ENCODE measurements around the gene HCN4. TPM values are rescaled to one million over a fixed set of nuclear protein-coding genes. Genes with fewer than 3 reads are reported as not detected.
"Not testable (repeated sequence)": the region's sequence is repeated elsewhere in the genome, so short reads cannot be mapped to it uniquely, and the experiment has no call there.

The HCN4 gene
- total RNA-seq: not detected

GRCh38 chr15:73368301-73369136 lies at the start of gene HCN4:
Gene HCN4 (minus strand): TSS chr15:73368958. CDS start chr15:73368270, 688 bp downstream.
- ChIA-PET CTCF (no interaction called here), POLR2A (no interaction called here)

- ChIA-PET CTCF (no interaction called here), POLR2A (no interaction called here)
Measured at GRCh38 chr15:73414876-73415275, 46.1 kb upstream of the HCN4 start.

GRCh38 chr15:73403171-73403570 lies 34.4 kb upstream of the HCN4 start:
- POLR2A ChIA-PET: no interaction called here
- CTCF ChIA-PET: no interaction called here

GRCh38 chr15:73400222-73400621 lies 31.5 kb upstream of the HCN4 start:
- CTCF ChIA-PET, POLR2A ChIA-PET: not testable (repeated sequence)

- POLR2A ChIA-PET: no interaction called here
Measured at GRCh38 chr15:73398861-73399260, 30.1 kb upstream of the HCN4 start.

GRCh38 chr15:73397461-73397860 lies 28.7 kb upstream of the HCN4 start:
- POLR2A ChIA-PET: no interaction called here
- CTCF ChIA-PET: no interaction called here

More at GRCh38 chr15:73398861-73399260, 30.1 kb upstream of the HCN4 start:
- CTCF ChIA-PET: no interaction called here

GRCh38 chr15:73395671-73396070 lies 26.9 kb upstream of the HCN4 start:
- ChIA-PET CTCF (no interaction called here), POLR2A (no interaction called here)

GRCh38 chr15:73394782-73395181 lies 26.0 kb upstream of the HCN4 start:
- ChIA-PET POLR2A (no interaction called here), CTCF (no interaction called here)

GRCh38 chr15:73393336-73393735 lies 24.6 kb upstream of the HCN4 start:
- ChIA-PET POLR2A (no interaction called here), CTCF (no interaction called here)

- ChIA-PET POLR2A (no interaction called here), CTCF (no interaction called here)
Measured at GRCh38 chr15:73392025-73392424, 23.3 kb upstream of the HCN4 start.

GRCh38 chr15:73391128-73391872 lies 22.5 kb upstream of the HCN4 start:
- ChIA-PET POLR2A (no interaction called here), CTCF (no interaction called here)

GRCh38 chr15:73389971-73390544 lies 21.3 kb upstream of the HCN4 start:
- ChIA-PET CTCF (no interaction called here), POLR2A (no interaction called here)

- POLR2A ChIA-PET: no interaction called here
- CTCF ChIA-PET: no interaction called here
Measured at GRCh38 chr15:73389539-73389938, 20.8 kb upstream of the HCN4 start.

- CTCF ChIA-PET: no interaction called here
Measured at GRCh38 chr15:73388256-73388781, 19.6 kb upstream of the HCN4 start.

GRCh38 chr15:73387507-73388255 lies 18.9 kb upstream of the HCN4 start:
- CTCF ChIA-PET: no interaction called here
- POLR2A ChIA-PET: no interaction called here

More at GRCh38 chr15:73388256-73388781, 19.6 kb upstream of the HCN4 start:
- POLR2A ChIA-PET: no interaction called here

GRCh38 chr15:73386886-73387506 lies 18.2 kb upstream of the HCN4 start:
- ChIA-PET POLR2A (no interaction called here), CTCF (no interaction called here)

GRCh38 chr15:73386238-73386637 lies 17.5 kb upstream of the HCN4 start:
- CTCF ChIA-PET: no interaction called here
- POLR2A ChIA-PET: no interaction called here

- ChIA-PET POLR2A (no interaction called here), CTCF (no interaction called here)
Measured at GRCh38 chr15:73385205-73385604, 16.4 kb upstream of the HCN4 start.

- POLR2A ChIA-PET: no interaction called here
- CTCF ChIA-PET: no interaction called here
Measured at GRCh38 chr15:73383310-73384189, 14.8 kb upstream of the HCN4 start.

Measured in activated CD8-positive, alpha-beta memory T cell treated with anti-CD3 and anti-CD28 coated beads for 36 hours (primary cell).